ENCODE results near the gene C17orf50.
A peak's percentile ranks its signal among the peaks of the same experiment; 100 is the strongest.
"Not testable (repeated sequence)": the region's sequence is repeated elsewhere in the genome, so short reads cannot be mapped to it uniquely, and the experiment has no call there.

C17orf50 gene

DNA sequence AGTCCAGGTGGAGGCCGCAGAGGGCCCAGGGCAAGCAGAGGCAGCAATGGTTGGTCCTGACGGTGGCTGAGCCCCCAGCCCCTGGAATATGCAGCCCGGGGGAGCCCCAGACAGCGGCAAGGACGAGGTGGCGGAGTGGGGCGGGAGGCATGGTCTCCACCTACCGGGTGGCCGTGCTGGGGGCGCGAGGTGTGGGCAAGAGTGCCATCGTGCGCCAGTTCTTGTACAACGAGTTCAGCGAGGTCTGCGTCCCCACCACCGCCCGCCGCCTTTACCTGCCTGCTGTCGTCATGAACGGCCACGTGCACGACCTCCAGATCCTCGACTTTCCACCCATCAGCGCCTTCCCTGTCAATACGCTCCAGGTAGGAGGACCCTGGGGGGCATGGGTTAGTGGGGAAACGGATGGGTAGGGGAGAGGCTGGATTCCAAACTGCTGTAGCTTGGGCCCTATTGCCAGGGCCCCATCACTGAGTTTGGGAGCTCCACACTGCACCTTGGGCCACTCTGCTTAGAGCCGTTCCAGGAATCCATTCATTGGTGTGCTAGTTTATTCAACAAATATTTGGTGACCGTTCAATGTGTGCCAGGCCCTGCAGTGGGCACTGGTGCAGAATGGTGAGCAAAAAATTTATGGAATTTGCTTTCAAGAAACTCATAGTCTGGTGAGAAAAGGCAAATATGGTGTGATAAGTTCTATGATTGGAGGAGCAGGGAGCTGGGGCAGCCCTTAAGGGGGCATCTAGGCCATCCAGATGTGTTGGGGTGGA, 25.5 kb upstream of the C17orf50 start:
- no peak for DNase-seq

GRCh38 chr17:35736236-35736635, 24.5 kb upstream of the C17orf50 start:
- no peak for DNase-seq

- DNase-seq: no peak
These were observed 22.1 kb upstream of the C17orf50 start for GRCh38 chr17:35738519-35739133.

GRCh38 chr17:35740216-35740615, 20.5 kb upstream of the C17orf50 start:
- DNase-seq: no peak

DNA sequence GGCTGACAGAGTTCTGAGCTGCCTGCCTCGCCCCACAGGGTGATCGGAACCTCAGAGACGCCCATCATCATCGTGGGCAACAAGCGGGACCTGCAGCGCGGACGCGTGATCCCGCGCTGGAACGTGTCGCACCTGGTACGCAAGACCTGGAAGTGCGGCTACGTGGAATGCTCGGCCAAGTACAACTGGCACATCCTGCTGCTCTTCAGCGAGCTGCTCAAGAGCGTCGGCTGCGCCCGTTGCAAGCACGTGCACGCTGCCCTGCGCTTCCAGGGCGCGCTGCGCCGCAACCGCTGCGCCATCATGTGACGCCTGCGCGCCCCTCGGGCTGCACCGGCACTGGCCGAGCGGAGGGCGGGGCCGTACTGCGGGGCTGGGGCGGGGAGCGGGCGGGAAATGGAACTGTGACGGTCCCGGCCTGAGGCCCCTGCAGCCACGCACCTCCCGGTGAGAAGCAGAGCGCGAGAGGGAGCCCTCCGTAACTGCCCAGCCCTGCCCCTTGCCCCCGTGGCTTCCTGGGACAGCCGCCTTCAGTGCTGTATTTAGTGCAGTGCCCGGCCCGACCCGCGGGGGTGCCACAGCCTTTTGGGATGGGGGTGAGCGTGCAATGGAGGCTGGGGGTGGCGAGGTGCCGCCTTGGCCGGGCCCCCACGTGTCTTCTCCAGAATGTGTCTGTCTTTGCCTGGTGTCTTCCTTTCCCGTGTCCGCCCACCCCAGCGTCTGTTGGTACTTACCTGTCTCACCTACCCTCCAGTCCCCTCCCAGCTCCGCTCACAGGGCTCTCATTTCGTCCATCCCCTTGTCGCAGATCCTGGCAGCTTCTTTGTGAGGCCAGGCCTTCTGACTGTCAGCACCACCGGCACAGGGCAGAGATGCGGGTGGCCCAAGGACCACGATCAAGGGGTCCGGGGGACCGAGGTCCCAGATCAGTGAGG, 19.4 kb upstream of the C17orf50 start:
- no peak for DNase-seq

DNA sequence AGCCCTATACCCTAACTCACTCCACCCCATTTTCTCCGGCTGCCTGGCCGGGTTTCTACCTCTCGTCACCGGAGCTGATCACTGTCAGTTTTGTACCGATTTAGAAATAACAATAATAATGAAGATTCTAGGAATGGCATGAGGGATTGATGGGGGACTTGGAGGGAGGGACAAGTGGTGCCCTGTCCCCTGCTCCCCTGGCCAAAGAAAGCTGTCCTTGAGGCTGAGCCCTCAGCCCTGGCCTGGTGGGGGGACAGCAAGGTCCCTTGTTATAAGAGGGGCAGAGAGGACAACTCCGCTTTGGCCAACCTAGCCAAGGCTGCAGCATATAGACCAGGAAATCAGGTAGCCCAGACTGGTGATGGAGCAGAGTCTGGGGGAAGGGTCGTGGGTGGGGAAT, 18.2 kb upstream of the C17orf50 start:
- DNase-seq: no peak

DNA sequence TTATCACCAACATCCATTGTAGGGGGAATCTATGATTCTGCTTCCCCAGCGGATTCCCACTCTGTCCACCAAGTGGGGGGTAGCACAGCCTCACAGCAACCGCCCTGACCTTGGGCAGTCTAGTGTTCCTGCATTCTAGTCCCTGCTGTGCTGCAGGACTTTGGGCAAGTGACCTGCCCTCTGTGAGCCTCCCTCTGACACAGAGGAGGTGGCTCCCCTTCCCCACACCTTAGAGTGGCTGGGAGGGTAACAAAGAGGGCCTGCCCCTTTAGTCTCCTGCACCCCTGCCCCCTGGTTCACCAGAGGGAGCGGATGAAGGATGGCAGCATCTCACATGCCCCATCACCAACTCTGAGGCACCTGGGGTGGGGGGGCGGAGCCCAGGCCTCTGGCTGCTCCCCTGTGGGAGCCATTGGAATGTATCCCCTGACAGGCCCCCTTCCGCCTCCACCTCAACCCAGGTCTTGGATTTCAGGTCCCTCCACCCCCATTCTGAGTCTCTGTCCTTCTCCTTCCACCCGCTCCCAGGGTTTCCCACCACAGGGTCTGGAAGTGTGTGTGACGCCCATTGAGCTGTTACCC, 17.7 kb upstream of the C17orf50 start:
- no peak for DNase-seq

DNA sequence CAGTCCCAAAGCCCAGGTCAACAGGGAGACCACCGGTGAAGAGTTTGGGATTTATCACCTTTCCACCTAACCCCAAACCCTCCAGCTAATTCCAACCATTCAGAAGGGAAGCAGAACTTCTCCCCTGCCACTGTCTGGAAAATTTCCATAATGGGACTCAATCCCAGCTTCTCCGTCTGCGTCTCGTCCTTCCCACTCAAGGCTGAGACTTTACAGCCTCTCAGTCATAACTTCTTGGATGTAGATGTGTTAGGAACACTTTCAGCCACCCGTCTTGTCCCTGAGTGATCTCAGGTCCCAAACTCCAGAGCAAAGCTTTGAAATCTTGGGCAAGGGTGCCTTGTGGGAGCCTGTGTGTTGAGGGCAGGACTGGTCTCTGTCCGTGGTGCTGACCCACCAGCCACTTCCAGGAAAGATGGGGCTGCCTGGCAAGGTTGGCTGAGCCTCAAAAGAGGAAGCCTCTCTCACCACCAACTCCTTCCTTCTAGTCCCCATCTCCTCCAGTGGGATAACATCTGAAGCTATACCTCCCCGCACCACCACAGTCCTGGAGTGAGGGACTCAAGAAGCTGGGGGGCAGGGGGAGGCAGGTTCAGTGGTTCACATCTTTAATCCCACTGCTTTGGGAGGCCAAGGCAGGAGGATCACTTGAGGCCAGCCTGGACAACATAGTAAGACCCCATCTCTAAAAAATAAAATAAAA, 16.9 kb upstream of the C17orf50 start:
- DNase-seq: no peak

- no peak for DNase-seq
These were observed 15.9 kb upstream of the C17orf50 start for GRCh38 chr17:35744830-35745229.

DNA sequence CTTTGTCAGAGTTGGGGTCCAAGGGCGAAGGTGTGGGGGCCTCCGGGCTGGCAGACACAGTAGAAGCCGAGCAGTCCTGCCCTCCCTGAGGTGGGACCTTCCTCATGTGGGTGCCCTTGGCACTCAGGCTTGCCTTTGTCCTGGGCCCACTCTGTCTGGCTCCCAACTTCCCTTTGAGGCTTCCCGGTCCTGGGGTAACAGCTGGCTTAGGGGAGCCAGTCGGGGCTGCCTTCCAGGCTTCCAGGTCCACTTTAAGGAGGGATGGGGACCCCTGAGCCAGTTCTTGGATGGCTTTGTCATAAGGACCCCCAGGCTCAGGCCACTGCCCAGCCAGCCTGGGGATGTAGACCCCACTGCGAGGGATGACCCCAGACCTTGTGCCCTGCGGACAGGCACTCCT, 15.4 kb upstream of the C17orf50 start:
- no peak for DNase-seq

DNA sequence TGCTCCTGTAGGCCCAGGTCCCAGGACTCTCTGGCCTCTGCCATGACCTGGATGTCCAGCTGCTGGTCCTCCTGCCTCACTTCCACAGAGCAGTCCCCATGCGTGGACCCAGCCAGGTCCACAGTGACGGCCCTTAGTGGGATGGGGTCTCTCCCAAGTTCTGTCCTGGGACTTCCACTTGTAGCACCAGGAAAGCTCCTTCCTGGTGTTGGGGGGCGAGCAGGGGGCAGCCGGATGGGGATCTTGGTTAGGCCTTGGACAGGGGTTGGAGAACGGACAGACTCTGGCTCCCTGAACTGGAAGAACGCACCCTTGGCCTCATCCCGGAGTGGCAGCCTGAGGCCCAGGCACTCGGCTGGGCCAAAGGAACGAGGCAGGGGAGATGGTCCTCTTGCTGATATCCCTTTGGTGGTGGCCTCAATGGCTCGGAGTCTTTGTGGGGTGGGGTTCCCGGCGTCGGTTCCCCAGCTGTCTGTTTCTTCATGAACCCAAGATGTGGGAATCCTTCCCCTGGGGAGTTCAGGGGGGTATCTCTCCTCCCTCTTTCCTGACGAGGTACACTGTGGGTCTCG, 14.9 kb upstream of the C17orf50 start:
- DNase-seq: no peak

DNA sequence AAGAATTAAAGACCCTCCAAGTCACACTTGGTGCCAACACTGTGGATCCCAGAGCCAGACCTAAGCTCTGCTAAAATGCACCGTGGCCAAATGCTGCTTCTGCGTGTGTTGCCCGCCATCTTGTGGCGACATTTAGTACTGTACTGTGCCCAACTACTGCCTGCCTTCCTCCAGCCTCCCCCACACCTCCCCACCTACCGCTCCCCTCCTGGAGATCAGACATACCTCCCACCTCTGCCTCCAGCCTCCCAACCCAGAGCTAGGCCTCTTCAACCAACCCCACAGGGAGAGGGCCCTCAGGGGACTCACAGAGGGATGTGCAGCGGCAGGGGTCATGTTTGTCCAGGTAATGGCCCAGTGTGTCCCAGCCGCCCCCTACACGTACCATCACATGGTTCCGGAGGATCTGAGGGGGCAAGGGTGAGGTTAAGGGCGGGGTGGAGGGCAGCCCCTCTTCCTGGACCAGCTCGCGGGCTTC, 13.1 kb upstream of the C17orf50 start:
- DNase-seq: peak; percentile 54

- no peak for DNase-seq
These were observed 12.3 kb upstream of the C17orf50 start for GRCh38 chr17:35748341-35748841.

DNA sequence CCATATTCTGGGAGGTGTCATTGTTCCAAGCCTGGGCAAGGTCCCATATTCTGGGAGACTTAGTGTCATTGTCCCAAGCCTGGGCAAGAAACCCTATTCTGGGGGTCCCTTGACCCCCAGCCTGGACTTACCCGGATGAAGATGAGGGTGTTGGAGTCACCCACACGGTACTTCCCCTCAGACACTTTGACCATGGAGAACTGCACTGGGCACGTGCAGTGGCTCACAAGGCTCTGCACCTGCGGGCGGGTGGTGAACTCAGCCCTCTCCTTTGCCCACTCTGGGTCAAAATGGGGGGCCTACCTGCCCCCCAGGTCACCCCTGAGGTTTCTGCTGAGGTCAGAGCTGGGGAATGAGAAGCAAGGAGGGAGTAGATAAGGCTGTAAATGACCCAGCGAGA, 11.7 kb upstream of the C17orf50 start:
- DNase-seq: no peak

GRCh38 chr17:35749560-35750412, 10.9 kb upstream of the C17orf50 start:
- DNase-seq: no peak

DNA sequence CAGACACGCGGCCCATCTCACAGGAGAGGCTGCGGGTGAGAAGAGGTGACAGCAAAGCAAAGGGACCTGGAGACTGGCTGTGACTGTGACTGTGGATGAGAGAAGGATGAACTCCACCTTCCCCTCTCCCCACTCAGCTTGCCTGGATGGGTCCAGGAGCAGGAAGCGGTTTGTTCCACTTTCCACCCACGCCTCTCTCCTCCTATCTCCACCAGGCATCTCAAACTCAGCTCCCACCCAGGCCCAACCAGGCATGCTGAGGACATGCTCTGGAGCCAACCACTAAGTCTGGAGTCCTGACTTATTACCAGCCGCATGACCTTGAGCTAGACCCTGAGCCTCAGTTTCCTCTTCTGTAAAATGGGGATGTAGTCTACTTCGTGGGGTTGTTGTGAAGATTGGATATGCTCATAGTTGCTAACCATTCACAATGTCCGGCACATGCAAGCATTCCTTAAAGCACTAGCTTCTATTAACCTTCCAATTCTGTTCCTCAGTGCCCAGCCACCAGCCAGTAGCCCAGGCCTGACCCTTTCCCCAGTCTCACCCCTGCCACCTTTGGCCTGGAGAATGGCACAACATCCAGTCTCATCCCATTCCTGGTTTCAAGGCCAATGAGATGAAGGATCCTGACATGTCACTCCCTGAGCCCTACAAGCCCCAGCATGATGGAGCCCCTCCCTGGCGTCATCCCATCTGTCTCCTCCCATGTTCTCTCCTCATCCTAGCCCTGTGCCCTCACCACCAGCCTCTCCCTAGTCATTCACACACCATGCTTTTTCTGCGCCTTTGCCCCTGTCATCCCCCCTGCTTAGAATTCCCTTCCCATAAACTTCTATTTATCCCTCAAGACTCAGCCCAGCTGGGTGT, 9.9 kb upstream of the C17orf50 start:
- no peak for DNase-seq

- not testable (repeated sequence) for DNase-seq
These were observed 9.1 kb upstream of the C17orf50 start for GRCh38 chr17:35751541-35751940.

GRCh38 chr17:35752471-35752870, 8.2 kb upstream of the C17orf50 start:
- DNase-seq: no peak

- DNase-seq: no peak
These were observed 7.5 kb upstream of the C17orf50 start, which contains the start of gene GAS2L2 for GRCh38 chr17:35752945-35753764. GAS2L2 (minus strand) TSS chr17:35753239; CDS start chr17:35752850, 389 bp downstream.
